ENCODE data around the gene PUS3. TPM values are rescaled to one million over a fixed set of nuclear protein-coding genes. Genes with fewer than 3 reads are reported as not detected.

Gene PUS3, protein sequence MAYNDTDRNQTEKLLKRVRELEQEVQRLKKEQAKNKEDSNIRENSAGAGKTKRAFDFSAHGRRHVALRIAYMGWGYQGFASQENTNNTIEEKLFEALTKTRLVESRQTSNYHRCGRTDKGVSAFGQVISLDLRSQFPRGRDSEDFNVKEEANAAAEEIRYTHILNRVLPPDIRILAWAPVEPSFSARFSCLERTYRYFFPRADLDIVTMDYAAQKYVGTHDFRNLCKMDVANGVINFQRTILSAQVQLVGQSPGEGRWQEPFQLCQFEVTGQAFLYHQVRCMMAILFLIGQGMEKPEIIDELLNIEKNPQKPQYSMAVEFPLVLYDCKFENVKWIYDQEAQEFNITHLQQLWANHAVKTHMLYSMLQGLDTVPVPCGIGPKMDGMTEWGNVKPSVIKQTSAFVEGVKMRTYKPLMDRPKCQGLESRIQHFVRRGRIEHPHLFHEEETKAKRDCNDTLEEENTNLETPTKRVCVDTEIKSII
- 10 to 100 TPM; 15.5 to 19.9 (median 17.1) TPM for polyA plus RNA-seq (ENCODE audit: insufficient read length in 3 of 3)
- long read RNA-seq, donor 1, partial matches to known transcripts = 0 of 7 reads
- long read RNA-seq, donor 1, other reads (novel, unspliced or antisense) = 0 of 7 reads
- long read RNA-seq, donor 2, transcript PUS3-201 (4 exons, 1,843 nt) = major isoform, 6 of 9 reads
- long read RNA-seq, donor 2, partial matches to known transcripts = 0 of 9 reads
- long read RNA-seq, donor 2, other reads (novel, unspliced or antisense) = 0 of 9 reads
- long read RNA-seq, donor 3, transcript PUS3-203 (3 exons, 1,792 nt) = major isoform, 5 of 7 reads
- long read RNA-seq, donor 3, partial matches to known transcripts = 0 of 7 reads
- long read RNA-seq, donor 3, other reads (novel, unspliced or antisense) = 0 of 7 reads
- long read RNA-seq, donor 4, partial matches to known transcripts = 0 of 7 reads
- long read RNA-seq, donor 4, other reads (novel, unspliced or antisense) = 0 of 7 reads
- long read RNA-seq, donor 5, partial matches to known transcripts = 0 of 3 reads
- long read RNA-seq, donor 5, other reads (novel, unspliced or antisense) = 0 of 3 reads
- long read RNA-seq, donor 6, transcript PUS3-203 (3 exons, 1,792 nt) = major isoform, 5 of 8 reads
- long read RNA-seq, donor 6, partial matches to known transcripts = 0 of 8 reads
- long read RNA-seq, donor 6, other reads (novel, unspliced or antisense) = 0 of 8 reads
- long read RNA-seq, donor 7, partial matches to known transcripts = 0 of 5 reads
- long read RNA-seq, donor 7, other reads (novel, unspliced or antisense) = 0 of 5 reads
- long read RNA-seq, donor 8, transcript PUS3-201 (4 exons, 1,843 nt) = major isoform, 5 of 9 reads
- long read RNA-seq, donor 8, partial matches to known transcripts = 0 of 9 reads
- long read RNA-seq, donor 8, other reads (novel, unspliced or antisense) = 0 of 9 reads
- long read RNA-seq, donor 9, partial matches to known transcripts = 0 of 9 reads
- long read RNA-seq, donor 9, other reads (novel, unspliced or antisense) = 0 of 9 reads
- long read RNA-seq, donor 10, partial matches to known transcripts = 0 of 4 reads
- long read RNA-seq, donor 10, other reads (novel, unspliced or antisense) = 0 of 4 reads
- long read RNA-seq, donor 11, partial matches to known transcripts = 0 of 3 reads
- long read RNA-seq, donor 11, other reads (novel, unspliced or antisense) = 0 of 3 reads
- long read RNA-seq, donor 12, partial matches to known transcripts = 0 of 2 reads
- long read RNA-seq, donor 12, other reads (novel, unspliced or antisense) = 0 of 2 reads
- long read RNA-seq, donor 13, partial matches to known transcripts = 0 of 6 reads
- long read RNA-seq, donor 13, other reads (novel, unspliced or antisense) = 0 of 6 reads
- long read RNA-seq, donor 14 = 0 reads
- long read RNA-seq, donor 15, transcript PUS3-201 (4 exons, 1,843 nt) = major isoform, 5 of 18 reads
- long read RNA-seq, donor 15, transcript PUS3-205 (3 exons, 1,419 nt) = major isoform, 5 of 18 reads
- long read RNA-seq, donor 15, partial matches to known transcripts = 6 of 18 reads
- long read RNA-seq, donor 15, other reads (novel, unspliced or antisense) = 0 of 18 reads
- long read RNA-seq, donor 16, transcript PUS3-201 (4 exons, 1,843 nt) = major isoform, 5 of 11 reads
- long read RNA-seq, donor 16, partial matches to known transcripts = 0 of 11 reads
- long read RNA-seq, donor 16, other reads (novel, unspliced or antisense) = 0 of 11 reads

DNA sequence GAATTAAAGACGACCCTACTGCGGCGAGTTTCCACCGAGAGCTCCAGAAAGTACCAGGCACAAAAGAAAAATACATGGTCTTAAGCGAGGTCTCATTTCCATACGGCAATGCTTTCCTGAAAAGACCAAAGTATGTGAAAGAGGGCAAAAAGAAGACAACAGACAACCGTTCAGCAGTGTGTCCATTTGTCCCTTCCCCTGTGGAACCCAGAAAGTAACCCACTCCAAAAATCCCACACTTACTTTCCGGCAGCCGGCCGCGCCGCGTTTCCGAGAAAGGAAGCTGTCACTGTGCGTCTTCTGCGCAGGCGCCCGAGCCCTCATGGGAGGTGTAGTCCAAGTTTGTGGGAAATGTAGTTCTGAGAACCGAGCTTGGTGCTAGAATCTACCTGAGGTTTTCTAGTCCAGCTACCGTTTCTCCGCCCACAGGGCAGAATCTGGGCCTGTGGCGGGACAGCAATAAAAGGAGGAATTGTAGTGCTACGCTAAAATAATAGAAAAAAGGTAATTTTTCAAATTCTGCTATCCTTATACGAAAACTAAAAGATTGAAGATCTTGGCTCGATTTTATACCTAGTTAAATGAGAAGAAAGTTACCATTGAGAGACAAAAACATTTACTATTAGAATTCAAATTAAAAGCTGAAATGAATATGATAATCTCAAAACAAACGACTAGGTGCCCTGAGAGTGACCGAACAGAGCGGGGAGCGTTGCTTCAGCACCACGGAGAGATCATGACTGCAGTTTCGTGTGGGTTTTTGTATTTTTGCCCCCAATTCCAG lies at the start of gene PUS3:
TSS of gene PUS3 (minus strand) at position 280 of the 784 bp plus-strand sequence. CDS start 6,922 bp downstream, outside the sequence.
- DNase-seq = peak; percentile 90

DNA sequence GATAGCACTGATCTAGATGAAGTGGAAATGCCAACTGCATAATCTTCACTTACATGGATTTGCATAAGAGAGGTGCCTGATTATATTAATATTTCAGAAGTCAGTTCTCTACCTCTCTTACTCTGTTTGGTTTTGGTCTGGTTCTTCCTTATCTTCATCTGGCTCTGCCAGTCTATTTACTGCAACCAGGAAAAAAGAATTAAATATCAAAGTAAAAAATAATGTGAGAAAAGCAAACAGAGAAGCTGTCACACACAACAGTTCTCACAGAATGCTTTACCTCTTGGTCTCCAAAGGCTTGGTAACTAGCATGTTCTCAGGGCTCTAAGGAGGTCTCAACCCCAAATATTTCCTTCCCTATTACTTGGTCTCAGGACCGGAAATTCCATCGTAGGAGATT lies 49.6 kb upstream of the PUS3 start:
- no peak for DNase-seq

DNA sequence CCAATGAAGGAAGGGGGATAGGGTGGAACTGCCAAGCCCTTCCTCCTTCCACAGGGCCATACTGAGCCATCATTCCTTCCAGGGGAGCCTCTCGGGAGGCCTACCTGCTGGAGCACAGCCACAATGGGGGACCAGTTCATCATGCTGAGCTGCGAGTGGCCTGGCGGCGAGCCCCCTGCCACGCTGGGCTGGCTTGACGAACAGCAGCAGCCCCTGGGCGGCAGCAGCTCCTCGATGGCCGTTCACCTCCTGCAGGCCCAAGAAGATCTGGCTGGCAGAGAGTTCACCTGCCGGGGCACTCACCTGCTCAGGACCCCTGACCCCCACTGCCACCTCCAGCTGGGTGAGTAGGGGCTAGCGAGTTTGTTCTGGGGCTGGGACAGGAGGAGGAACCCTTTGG lies 48.7 kb upstream of the PUS3 start:
- no peak for DNase-seq

DNA sequence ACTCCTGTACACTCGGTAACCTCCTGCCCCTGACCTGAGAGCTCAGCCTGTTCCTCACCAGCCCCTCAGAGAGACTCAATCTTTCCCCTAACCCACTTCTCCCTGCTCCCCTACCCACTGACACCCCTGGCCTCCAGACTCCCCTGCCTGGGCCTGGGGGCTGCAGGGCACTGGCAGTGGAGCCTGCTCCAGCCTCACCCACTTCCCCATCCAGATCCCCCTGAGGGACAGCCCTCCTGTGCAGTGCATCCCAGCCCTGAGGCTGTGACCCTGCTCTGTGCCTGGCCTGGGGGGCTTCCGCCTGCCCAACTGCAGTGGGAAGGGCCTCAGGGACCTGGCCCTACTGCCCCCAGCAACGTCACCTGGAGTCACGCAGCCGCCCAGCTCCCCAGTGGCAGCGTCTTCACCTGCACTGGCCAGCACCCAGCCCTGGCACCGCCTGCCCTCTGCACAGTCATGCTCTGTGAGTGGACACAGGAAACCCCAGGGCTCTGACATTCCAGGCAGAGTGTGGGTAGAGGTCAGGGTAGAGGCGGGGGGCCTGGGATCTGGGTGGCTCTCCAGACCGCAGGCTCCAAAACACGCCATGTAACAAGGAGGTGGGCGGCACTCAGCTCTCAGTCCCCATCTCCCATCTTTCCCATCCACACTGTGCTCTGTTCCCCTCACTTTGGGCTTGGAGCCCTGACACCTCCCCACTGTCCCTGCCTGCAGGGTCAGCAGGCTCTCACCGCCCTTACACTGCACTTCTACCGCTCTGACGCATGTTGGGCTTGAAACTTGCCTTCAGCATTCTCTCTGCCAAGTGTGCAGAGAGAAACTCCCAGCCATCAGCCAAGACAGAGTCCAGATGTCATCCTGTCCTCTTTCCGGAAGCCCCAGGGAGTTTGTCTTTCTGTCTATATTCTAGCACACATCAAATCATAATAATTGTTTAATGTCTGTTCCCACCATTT lies 48.0 kb upstream of the PUS3 start:
- DNase-seq = peak; percentile 41

DNA sequence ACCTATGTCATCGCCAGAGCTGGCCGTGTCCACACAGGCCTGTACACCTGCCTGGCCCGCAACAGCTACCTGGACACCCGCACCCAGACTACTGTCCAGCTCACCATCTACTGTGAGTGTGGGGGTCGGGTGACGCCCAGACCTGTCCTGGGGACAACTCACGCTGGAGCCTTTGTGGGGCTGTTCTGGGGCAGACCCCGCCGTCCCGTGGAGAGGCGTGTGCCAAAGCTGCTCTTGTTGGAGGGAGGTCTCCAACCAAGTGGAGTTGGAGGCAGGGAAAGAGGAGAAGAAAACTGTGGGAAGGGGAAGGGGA lies 47.1 kb upstream of the PUS3 start:
- no peak for DNase-seq

DNA sequence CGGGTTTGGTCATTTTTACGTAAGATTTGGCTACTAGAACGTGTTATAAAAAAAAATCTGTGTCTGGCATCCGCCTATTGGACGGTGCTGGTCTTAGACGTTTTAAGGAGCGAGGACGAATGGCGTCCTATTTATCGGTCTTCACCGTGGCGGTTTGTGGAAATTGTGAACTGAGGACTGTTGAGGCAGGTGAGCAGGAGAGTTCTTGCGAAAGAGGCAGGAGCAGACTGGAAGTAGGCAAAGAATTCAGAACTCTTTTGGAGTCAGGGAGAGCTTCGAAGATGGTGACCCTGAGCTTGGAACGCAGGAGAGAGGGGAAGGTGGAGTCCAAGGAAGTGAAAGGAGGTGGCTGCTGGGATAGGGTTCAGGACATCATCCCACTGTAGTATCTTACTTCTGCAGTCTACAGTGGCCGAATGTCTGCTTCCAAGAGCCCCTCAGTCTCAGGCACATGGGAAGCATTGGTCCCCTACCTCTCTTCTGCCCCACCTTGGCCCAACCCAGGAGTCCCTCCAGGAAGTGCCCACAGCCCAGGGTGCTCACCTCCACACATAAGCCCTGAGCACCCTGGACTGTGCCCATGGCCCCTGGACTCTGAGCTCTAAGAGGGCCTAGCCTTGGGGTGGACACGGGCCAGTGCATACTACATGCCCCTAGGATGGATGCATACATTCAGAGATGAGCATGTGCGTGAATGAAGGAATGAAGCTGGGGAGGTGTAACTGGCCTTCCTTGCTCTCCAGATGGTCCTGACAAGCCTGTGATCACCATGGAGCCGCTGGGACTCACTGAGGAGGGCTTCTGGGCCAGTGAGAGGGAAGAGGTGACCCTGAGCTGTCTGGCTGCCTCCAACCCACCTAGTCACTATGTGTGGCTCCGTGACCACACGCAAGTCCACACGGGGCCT lies 46.5 kb upstream of the PUS3 start:
- DNase-seq = no peak

DNA sequence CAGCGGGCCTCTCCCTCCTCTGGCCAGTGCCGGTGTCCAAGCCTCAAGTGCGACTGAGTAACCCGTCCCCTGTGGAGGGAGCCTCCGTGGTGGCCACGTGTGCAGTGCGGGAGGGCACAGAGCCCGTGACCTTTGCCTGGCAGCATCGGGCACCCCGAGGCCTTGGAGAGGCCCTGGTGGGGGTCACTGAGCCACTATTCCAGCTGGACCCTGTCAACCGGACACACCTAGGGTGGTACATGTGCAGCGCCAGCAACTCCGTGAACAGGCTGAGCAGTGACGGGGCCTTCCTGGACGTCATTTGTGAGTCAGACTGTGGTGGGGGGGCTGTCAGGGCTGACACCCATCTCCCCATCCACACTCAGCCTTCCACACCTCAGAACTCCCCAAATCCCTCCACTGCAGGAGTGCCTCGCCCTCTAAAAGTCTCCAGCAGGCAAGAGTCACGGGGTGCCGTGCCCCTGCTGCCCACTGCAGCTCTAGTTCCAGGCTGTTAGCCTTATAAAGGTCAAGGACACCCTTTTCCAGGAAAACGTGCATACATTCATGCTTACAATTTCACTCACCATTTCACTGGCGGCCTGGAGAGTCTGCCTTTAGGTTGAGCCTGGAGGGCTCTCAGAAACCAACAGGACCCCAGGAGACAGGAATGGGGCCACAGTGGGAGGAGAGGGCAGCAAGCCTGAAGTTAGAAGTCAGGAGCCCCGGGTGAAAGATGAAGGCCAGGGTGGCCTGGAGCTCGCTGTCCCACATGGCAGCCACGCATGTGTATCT lies 45.5 kb upstream of the PUS3 start:
- DNase-seq = no peak

DNA sequence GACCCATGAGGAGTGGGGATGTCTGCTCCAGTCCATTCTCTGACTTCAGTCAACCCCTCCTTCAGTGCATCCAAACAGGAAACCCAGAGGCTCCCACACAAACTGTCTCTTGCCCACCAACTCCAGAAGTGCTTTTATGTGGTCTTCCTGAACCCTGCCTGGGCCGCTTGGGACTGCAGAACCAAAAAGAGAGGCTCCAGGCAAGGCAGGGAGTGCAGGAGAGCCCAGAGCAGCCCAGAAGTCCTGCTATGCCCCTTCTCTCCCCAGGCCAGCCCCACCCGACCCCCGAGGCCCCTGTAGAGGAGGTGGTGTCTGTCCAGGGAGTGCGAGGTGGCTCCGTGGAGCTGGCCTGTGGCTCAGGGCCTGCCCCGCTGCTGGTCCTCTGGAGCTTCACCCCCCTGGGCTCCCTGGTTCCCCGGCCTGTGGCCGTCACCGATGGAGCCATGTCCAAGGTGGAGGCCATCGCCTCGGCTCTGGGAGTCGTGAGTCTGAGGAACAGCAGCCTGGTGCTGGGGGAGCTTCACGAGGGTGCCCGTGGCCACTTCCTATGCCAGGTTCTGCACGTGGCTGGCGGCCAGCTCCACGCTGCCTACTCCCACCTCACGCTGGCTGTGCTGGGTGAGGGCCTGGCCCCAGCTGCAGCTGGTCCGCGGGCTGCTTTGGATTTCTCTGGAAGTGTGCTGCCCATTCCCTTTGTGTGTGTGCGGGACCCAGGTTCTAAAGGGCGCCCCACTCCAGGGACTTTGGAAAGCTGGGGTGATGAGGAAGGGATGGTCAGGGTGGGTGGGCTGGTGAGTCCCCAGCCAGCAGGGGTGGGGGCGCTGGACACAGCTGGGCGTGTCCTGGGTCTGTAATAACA lies 44.6 kb upstream of the PUS3 start:
- DNase-seq = no peak

DNA sequence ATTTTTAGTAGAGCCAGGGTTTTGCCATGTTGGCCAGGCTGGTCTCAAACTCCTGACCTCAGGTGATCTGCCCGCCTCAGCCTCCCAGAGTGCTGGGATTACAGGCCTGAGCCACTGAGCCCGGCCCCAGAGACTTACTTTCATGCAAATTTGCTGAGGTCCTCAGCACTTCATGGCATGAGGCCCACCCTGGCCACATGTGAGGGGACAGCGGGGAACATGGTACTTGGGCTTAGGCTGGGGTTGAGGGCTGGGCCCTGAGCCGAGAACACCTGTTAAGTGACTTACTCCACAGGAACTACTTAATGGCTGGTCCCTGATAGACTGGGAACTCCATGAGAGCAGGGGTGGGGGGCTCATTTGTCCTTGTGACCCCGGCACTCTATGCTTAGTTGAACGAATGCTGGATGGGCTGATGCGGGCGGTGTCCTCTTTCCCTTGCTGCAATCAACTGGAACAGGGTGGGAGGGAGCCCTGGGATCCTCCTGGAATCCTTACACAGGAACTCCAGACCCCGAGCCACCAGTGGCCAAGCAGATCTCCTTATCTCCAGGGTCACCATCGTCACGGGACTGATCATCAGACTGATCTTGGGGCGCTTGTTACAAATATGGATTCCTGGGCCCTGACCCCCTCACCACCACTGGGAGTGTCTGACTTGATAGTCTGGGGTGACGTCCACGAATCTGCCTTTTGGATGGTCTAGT lies 43.9 kb upstream of the PUS3 start:
- DNase-seq = no peak

DNA sequence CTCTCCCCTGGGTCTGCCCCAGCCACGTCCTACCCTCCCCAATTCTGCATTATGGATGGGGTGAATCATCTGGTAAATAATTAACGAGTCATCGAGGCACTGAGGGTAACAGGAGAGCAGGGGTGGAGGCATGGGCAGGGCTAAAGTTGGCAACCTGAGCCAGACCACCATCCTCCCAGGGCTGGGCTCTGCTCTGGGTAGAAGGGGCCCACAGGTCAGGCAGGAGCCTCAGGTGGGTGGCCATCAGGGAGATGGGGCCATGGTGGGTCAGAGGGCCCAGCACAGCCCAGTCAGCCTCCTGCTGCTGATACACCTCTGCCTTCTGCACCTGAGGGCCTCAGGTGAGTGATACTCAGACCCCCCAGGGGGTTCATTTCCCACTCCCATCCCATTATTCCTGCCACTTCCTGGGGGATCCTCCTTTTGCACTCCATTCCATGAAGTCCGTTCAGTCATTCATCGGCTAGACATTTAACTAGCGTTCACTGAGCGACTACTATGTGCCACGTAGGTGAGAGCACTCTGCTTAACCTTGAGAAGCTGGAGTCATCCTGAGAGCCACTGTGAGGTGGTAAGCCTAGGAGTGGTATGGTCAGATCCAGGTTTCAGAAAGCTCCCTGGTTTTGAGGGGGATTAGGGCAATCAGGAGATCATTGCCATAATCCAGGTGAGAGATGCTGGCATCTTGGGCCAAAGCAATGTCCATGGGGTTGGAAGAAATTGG lies 43.0 kb upstream of the PUS3 start, which contains the start of gene VSIG10L2:
TSS of gene VSIG10L2 (plus strand) at position 248 of the 724 bp plus-strand sequence. CDS start at position 260, 12 bp downstream.
- no peak for DNase-seq

DNA sequence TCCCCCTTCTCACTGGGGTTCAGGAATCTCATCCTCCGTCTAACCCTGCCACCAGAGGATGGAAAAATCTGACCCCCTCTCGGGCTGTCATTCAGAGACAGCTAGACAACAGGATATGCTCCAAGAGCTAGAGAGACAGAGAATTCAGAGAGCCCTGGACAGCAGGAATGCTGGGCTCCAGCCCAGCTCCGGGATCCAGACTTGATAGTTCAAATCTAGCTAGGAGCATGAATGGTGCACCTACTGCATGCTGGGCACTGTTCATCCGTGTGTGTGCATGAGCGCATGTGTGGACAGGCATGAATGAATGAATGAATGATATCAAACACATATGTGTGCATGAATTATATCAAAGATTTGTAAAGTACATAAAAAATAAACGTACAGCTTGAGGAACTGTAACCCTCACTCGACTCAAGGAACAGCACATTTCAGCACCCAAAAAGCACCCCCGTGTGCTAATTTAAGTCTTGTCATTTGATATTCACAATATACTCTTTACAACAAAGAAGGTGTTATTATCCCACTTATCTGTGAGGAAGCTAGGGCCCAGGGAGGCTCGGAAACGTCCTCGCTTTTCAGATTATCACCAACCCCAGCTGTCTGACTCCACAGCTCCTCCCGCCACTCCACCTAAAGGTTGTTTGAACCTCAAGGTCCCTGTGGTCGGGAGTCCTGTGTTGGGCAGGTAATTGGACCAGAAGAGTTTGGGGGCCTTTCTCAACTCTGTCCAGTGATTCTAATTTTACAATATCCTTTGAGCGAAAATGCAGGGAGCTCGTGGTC lies 42.2 kb upstream of the PUS3 start:
- DNase-seq = no peak

DNA sequence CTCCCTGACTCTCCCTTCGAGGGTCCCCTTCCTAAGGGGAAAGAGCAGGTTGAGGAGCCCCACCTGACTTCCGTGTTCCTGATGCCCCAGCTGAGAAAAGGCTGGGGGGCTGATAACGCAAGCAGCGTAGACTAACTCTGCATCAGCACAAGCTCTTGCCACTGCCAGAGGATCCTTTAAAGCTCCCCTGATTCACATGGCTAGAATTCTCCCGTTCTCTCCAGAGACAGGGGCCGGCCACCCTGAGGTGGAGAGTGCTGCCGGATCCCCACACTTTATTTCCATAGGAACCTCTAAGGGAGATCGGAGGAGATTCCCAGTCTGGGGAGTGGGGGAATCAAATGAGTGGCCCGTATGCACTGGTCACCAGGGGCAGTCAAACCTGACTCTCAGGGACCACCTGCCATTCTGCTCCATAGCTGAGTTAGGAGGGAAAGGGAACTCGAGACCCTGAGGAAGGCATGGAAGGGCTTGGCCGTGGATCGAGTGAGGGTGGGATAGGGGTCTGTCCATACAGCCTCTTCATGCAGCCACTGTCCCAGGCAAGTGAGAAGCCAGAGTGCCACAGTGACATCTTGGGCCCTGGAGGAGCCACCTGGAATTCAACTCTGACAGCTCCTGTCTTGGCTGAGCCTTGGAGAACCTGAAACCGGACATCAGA lies 41.5 kb upstream of the PUS3 start:
- no peak for DNase-seq
